GM12891 (cell line): ENCODE results near the gene TMCC1.

ENCODE experiments used
- POLR2A ChIP-seq: IDR thresholded peaks from 2 replicates; pipeline ENCODE4 v1.6.1; 2011; ENCODE audit warnings: low read depth, low read length, control low read depth
- POLR2AphosphoS5 ChIP-seq: IDR thresholded peaks from 2 replicates; pipeline ENCODE4 v1.6.1; 2011; ENCODE audit warnings: low read depth, low read length, control low read depth
- TAF1 ChIP-seq: IDR thresholded peaks from 2 replicates; pipeline ENCODE4 v1.6.1; 2011; ENCODE audit warnings: low read depth, low read length, control low read depth

DNA sequence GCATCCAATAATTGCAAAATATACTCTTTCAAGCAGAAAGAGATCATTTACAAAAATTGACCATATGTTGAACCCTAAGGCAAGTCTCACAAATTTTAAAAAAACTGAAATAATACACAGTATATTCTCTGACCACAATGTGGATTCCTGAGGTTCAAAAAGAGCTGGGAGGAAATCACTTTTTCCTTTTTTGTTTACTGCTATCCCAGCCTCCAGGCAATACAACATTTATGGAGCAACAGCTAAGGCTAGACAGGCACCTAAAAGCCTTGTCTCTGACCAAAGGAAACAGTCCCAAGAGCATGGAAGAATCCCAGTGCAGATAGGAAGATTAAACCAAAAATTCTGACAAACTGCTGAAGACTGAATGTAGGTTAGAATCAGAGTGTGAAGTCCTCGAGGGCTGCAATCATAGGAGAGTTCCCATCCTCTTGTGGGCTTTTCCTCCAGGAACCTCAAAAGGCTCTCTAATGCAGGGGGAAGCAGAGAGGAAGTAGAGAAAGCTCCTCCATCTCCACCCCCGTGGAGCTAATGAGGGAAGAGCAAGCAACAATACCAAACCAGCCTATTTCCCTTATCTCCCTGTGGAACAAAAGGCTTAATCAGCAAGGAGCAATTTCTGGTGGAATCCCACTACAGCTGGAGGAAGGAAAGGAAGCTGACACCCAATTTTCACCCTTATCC, 57.0 kb downstream of the TMCC1 start:
- TF ChIP-seq POLR2AphosphoS5 (no peak), POLR2A (no peak), TAF1 (no peak)
